ENCODE measurements around the gene SBF2. TPM values are rescaled to one million over a fixed set of nuclear protein-coding genes. Genes with fewer than 3 reads are reported as not detected.

Gene SBF2
- total and polyA plus RNA-seq, 2 of the 13 experiments (the other 11 are each of a cell fraction or from before 2014, with no cell fraction given), result 24.0 to 45.8 TPM

GRCh38 chr11:10023212-10023611, 270.8 kb downstream of the SBF2 start:
- H3K4me2 ChIP-seq (ENCODE audit: low read depth, low read length), result no peak overlapping the region
- CTCF ChIA-PET (ENCODE audit: low intra/inter-chr PET ratio, low total read pairs), result no interaction called here
- H2AFZ ChIP-seq (ENCODE audit: low read length), result no peak overlapping the region
- DNase-seq (ENCODE audit: low spot score) (no peak), FAIRE-seq (no peak), ATAC-seq (no peak)
- H3K36me3 ChIP-seq (replicated peaks in 1 of 2; ENCODE audit: control insufficient read depth in 1 of 2, insufficient read depth in 2 of 2, low read length in 2 of 2), result peaks cover 0 to 5% of the 10 kb centered on the region in 2 experiments; a peak in 2 of 5 replicates
- no peaks in the 10 kb centered on the region for H3K27me3 ChIP-seq (ENCODE audit: control insufficient read depth in 1 of 2, insufficient read depth in 2 of 2, low read length in 2 of 2)
- POLR2A ChIA-PET, result no interaction called here
- peaks cover 22% of the 10 kb centered on the region for H3K4me1 ChIP-seq (ENCODE audit: insufficient read depth, low read length)
- in situ Hi-C loops (cut with HindIII; ENCODE audit: extremely low pct_ligation_motif_present, low pct_unique_long_range_greater_than_20kb) (no loop called here), intact Hi-C loops (cut with micrococcal nuclease; ENCODE audit: unreplicated experiment) (no loop called here)
- H3K9ac ChIP-seq (ENCODE audit: insufficient read depth, low read depth, low read length), result no peak overlapping the region
- over 99% methylated on average over 3 of the region's 3 CpGs for WGBS (ENCODE audit: low lambda C conversion rate)
- no peaks in the 10 kb centered on the region for H3K79me2 ChIP-seq (ENCODE audit: insufficient read depth, low read length)
- no TSS peak for BruUV-seq (replicated peaks)
- no peaks in the 10 kb centered on the region for H3K9me3 ChIP-seq (ENCODE audit: low read length)
- no peaks in the 10 kb centered on the region for H4K20me1 ChIP-seq (ENCODE audit: insufficient read depth, low read length)
- H3K27ac ChIP-seq (ENCODE audit: extremely low read length, insufficient read depth, low read length), result no peak overlapping the region
- H3K4me3 ChIP-seq (replicated peaks in 1 of 3; ENCODE audit: insufficient read depth in 1 of 3, low read depth in 2 of 3, low read length in 3 of 3), result no peak overlapping the region
- no peak for TF ChIP-seq ZC3H4 (CRISPR knock-in tag; IDR thresholded peaks at IDR 0.05; ENCODE audit: borderline replicate concordance)
- TF ChIP-seq RXRB (CRISPR knock-in tag; IDR thresholded peaks at IDR 0.05; ENCODE audit: borderline replicate concordance), result no peak
- no peak for TF ChIP-seq HIC2 (CRISPR knock-in tag; IDR thresholded peaks at IDR 0.05; ENCODE audit: low read depth)
- no peak for TF ChIP-seq ZNF292 (CRISPR knock-in tag; IDR thresholded peaks at IDR 0.05; ENCODE audit: borderline replicate concordance, low read depth)
- TF ChIP-seq, protein P1, sequence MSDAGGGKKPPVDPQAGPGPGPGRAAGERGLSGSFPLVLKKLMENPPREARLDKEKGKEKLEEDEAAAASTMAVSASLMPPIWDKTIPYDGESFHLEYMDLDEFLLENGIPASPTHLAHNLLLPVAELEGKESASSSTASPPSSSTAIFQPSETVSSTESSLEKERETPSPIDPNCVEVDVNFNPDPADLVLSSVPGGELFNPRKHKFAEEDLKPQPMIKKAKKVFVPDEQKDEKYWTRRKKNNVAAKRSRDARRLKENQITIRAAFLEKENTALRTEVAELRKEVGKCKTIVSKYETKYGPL (CRISPR knock-in tag; IDR thresholded peaks at IDR 0.05), result no peak
- no peak for TF ChIP-seq GMEB2 (CRISPR knock-in tag; IDR thresholded peaks at IDR 0.05; ENCODE audit: low read depth)
- no peak for TF ChIP-seq RCOR2 (CRISPR knock-in tag; IDR thresholded peaks at IDR 0.05)
- no peak for TF ChIP-seq AKAP8 (CRISPR knock-in tag; IDR thresholded peaks at IDR 0.05)
- no peak for TF ChIP-seq ZBTB44 (CRISPR knock-in tag; IDR thresholded peaks at IDR 0.05)
- no peak for TF ChIP-seq KLF13 (CRISPR knock-in tag; IDR thresholded peaks at IDR 0.05)
- TF ChIP-seq, protein P2, sequence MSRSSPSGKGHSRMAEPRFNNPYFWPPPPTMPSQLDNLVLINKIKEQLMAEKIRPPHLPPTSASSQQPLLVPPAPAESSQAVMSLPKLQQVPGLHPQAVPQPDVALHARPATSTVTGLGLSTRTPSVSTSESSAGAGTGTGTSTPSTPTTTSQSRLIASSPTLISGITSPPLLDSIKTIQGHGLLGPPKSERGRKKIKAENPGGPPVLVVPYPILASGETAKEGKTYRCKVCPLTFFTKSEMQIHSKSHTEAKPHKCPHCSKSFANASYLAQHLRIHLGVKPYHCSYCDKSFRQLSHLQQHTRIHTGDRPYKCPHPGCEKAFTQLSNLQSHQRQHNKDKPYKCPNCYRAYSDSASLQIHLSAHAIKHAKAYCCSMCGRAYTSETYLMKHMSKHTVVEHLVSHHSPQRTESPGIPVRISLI (CRISPR knock-in tag; IDR thresholded peaks at IDR 0.05; ENCODE audit: borderline replicate concordance), result no peak
- TF ChIP-seq AHR (CRISPR knock-in tag; IDR thresholded peaks at IDR 0.05), result no peak
- TF ChIP-seq PITX1 (CRISPR knock-in tag; IDR thresholded peaks at IDR 0.05), result no peak
- TF ChIP-seq CCAR2 (optimal IDR thresholded peaks at IDR 0.05; ENCODE audit: low read depth, low read length), result no peak
